ENCODE measurements around the gene TMC5.

Gene TMC5

GRCh38 chr16:19484096-19484495 is 66.4 kb downstream of the TMC5 start:
- no peaks in the 10 kb centered on the region for H3K9me3 ChIP-seq
- H3K4me1 ChIP-seq (ENCODE audit: control insufficient read depth in 1 of 2, insufficient read depth in 1 of 2, low read depth in 1 of 2, low read length in 1 of 2) = no peaks in the 10 kb centered on the region
- TF ChIP-seq, protein P1, sequence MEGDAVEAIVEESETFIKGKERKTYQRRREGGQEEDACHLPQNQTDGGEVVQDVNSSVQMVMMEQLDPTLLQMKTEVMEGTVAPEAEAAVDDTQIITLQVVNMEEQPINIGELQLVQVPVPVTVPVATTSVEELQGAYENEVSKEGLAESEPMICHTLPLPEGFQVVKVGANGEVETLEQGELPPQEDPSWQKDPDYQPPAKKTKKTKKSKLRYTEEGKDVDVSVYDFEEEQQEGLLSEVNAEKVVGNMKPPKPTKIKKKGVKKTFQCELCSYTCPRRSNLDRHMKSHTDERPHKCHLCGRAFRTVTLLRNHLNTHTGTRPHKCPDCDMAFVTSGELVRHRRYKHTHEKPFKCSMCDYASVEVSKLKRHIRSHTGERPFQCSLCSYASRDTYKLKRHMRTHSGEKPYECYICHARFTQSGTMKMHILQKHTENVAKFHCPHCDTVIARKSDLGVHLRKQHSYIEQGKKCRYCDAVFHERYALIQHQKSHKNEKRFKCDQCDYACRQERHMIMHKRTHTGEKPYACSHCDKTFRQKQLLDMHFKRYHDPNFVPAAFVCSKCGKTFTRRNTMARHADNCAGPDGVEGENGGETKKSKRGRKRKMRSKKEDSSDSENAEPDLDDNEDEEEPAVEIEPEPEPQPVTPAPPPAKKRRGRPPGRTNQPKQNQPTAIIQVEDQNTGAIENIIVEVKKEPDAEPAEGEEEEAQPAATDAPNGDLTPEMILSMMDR (IDR thresholded peaks at IDR 0.05) = no peak
- H3K4me3 ChIP-seq (ENCODE audit: low read depth in 1 of 2, low read length in 1 of 2) = no peak overlapping the region
- H3K36me3 ChIP-seq = no peaks in the 10 kb centered on the region
- no peaks in the 10 kb centered on the region for H3K27me3 ChIP-seq
- H3K27ac ChIP-seq = no peak overlapping the region

GRCh38 chr16:19485611-19486010 is 67.9 kb downstream of the TMC5 start:
- Histone ChIP-seq H3K4me1 (ENCODE audit: control insufficient read depth in 1 of 2, insufficient read depth in 1 of 2, low read depth in 1 of 2, low read length in 1 of 2) (no peaks in the 10 kb centered on the region), H3K9me3 (no peaks in the 10 kb centered on the region), H3K4me3 (ENCODE audit: low read depth in 1 of 2, low read length in 1 of 2) (no peak overlapping the region), H3K36me3 (no peaks in the 10 kb centered on the region), H3K27me3 (no peaks in the 10 kb centered on the region), H3K27ac (no peak overlapping the region)
- TF ChIP-seq, protein P1 (IDR thresholded peaks at IDR 0.05) = no peak

DNA sequence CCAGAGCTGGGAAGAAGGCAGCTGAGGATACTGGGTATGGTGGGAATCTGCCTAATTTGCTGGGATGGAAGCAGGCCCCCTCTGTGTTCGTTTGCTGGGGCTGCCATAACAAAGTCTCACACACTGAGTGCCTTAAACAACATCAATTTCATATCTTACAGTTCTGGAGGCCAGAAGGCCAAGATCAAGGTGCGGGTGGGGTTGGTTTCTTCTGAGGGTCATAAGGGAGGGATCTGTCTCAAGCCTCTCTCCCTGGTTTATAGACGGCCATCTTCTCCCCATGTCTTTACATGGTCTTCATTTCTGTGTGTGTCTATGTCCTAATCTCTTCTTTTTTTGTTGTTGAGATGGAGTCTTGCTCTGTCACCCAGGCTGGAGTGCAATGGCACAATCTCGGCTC is 68.4 kb downstream of the TMC5 start:
- TF ChIP-seq, protein P1 (IDR thresholded peaks at IDR 0.05) = no peak
- H3K4me3 ChIP-seq (ENCODE audit: low read depth in 1 of 2, low read length in 1 of 2) = no peak overlapping the region
- no peaks in the 10 kb centered on the region for H3K27me3 ChIP-seq
- H3K4me1 ChIP-seq (ENCODE audit: control insufficient read depth in 1 of 2, insufficient read depth in 1 of 2, low read depth in 1 of 2, low read length in 1 of 2) = no peaks in the 10 kb centered on the region
- H3K9me3 ChIP-seq = no peaks in the 10 kb centered on the region
- H3K36me3 ChIP-seq = no peaks in the 10 kb centered on the region
- no peak overlapping the region for H3K27ac ChIP-seq

DNA sequence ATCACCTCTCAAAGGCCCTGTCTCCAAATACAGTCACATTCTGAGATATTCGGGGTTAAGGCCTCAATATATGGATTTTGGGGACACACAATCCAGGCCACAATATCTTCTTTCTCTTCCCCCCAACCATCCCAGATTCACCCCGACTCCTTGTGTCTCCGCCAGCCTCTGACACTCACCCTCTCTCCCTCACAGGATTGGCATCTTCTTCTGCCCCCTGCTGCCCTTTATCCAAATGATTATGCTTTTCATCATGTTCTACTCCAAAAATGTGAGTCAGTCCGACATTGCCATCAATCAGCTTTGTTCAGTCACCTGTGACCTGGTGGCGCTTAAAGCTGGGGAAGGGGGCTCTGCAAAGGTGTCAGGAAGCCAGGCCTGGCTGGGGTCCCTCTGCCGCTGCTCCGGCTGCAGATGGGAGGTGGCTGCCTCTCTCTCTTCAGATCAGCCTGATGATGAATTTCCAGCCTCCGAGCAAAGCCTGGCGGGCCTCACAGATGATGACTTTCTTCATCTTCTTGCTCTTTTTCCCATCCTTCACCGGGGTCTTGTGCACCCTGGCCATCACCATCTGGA is 69.2 kb downstream of the TMC5 start:
- no peaks in the 10 kb centered on the region for H3K9me3 ChIP-seq
- no peak overlapping the region for H3K4me3 ChIP-seq (ENCODE audit: low read depth in 1 of 2, low read length in 1 of 2)
- no peaks in the 10 kb centered on the region for H3K36me3 ChIP-seq
- H3K27ac ChIP-seq = no peak overlapping the region
- TF ChIP-seq, protein P1 (IDR thresholded peaks at IDR 0.05) = no peak
- H3K4me1 ChIP-seq (ENCODE audit: control insufficient read depth in 1 of 2, insufficient read depth in 1 of 2, low read depth in 1 of 2, low read length in 1 of 2) = no peaks in the 10 kb centered on the region
- no peaks in the 10 kb centered on the region for H3K27me3 ChIP-seq

- TF ChIP-seq, protein P1 (IDR thresholded peaks at IDR 0.05) = no peak
- H3K4me1 ChIP-seq (ENCODE audit: control insufficient read depth in 1 of 2, insufficient read depth in 1 of 2, low read depth in 1 of 2, low read length in 1 of 2) = peaks cover 1 to 2% of the 10 kb centered on the region in 2 experiments
Observed at GRCh38 chr16:19488213-19488640, 70.5 kb downstream of the TMC5 start.

More at GRCh38 chr16:19488213-19488640, 70.5 kb downstream of the TMC5 start:
- no peaks in the 10 kb centered on the region for H3K27me3 ChIP-seq
- no peaks in the 10 kb centered on the region for H3K36me3 ChIP-seq
- no peaks in the 10 kb centered on the region for H3K9me3 ChIP-seq
- H3K27ac ChIP-seq = no peak overlapping the region
- no peak overlapping the region for H3K4me3 ChIP-seq (ENCODE audit: low read depth in 1 of 2, low read length in 1 of 2)

Measured in neutrophil (primary cell).